Measurements from ENCODE around the gene IFT122.

The IFT122 gene

DNA sequence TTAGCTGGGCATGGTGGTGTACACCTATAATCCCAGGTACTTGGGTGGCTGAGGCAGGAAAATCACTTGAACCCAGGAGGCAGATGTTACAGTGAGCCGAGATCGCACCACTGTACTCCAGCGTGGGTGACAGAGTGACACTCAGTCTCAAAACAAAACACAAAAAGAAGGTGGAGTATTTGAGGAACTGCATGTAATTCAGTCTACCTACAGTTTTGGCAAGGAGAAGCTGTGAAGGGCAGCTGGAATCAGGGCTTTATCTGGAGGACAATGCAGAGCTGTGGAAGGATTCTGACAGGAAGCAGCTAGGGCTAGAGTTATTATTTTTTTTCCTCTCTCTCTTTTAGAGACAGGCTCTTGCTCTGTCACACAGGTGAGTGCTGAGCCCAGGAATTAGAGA, 109.8 kb downstream of the IFT122 start:
- H3K4me3 ChIP-seq (replicated peaks; ENCODE audit: insufficient read depth, low read length) = no peak overlapping the region
- H3K27ac ChIP-seq (replicated peaks) = peak overlapping the region; percentile 84
- TF ChIP-seq SPI1 (IDR thresholded peaks at IDR 0.05; ENCODE audit: borderline replicate concordance, low read depth) (peak; percentile 89; the same call in 1 of the 2 replicates), REST (IDR thresholded peaks at IDR 0.05; ENCODE audit: insufficient replicate concordance, low read depth) (no peak)
- H3K27me3 ChIP-seq (ENCODE audit: insufficient read depth, poor library complexity, severe bottlenecking) = no peaks in the 10 kb centered on the region
- DNase-seq (ENCODE audit: low read depth in 1 of 2, low spot score in 1 of 2) = peak in 1 of 2 experiments; percentile 29

DNA sequence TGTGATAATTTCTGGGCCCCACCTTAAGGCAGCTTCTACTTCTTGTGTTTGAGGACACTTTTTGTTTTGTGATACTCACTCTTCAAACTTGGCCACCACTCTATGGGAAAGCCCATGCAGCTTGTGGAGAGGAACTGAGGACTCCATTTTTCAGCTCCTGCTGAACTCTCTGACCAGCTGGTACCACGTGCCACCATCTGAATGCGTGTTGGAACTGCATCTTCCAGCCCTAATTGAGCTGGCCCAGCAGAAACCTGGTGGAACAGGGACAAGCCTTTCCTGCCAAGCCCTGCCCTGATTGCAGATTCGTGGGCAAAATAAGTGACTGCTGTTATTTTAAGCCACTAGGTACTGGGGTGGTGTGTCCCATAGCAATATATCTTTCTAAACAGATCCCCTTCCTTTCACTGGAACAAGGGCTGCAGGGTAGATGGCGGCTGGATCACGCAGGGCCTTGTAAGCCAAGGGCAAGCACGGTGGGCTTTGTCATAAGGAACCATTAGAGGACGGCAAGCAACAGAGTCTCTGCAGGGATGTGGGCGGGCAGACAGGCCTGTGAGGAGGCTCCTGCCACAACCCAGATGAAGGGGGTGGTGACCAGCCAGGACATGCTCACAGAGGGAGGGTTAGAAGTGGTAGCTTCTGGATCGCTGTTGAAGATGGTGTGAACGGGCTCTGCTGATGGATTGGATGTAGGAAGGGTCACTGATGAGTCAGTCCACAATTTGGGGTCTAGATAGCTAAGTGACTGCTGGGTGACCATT, 112.4 kb downstream of the IFT122 start:
- H3K27ac ChIP-seq (replicated peaks) = no peak overlapping the region; the same call in 1 of the 2 replicates
- DNase-seq (ENCODE audit: low read depth in 1 of 2, low spot score in 1 of 2) = no peak
- no peaks in the 10 kb centered on the region for H3K27me3 ChIP-seq (ENCODE audit: insufficient read depth, poor library complexity, severe bottlenecking)
- TF ChIP-seq CTCF (IDR thresholded peaks at IDR 0.05; ENCODE audit: insufficient read depth, low read length) (no peak), SPI1 (IDR thresholded peaks at IDR 0.05; ENCODE audit: borderline replicate concordance, low read depth) (no peak), GABPA (IDR thresholded peaks at IDR 0.05; ENCODE audit: low read depth) (no peak), REST (IDR thresholded peaks at IDR 0.05; ENCODE audit: insufficient replicate concordance, low read depth) (no peak), POLR2AphosphoS5 (IDR thresholded peaks at IDR 0.05; ENCODE audit: low read depth) (no peak)
- H3K4me3 ChIP-seq (replicated peaks; ENCODE audit: insufficient read depth, low read length) = no peak overlapping the region

GRCh38 chr3:129553171-129553570, 113.1 kb downstream of the IFT122 start:
- Histone ChIP-seq H3K4me3 (replicated peaks; ENCODE audit: insufficient read depth, low read length) (no peak overlapping the region), H3K27me3 (ENCODE audit: insufficient read depth, poor library complexity, severe bottlenecking) (no peaks in the 10 kb centered on the region), H3K27ac (replicated peaks) (peak overlapping the region; percentile 82)
- no peak for DNase-seq (ENCODE audit: low read depth in 1 of 2, low spot score in 1 of 2)
- TF ChIP-seq REST (IDR thresholded peaks at IDR 0.05; ENCODE audit: insufficient replicate concordance, low read depth) (no peak), SPI1 (IDR thresholded peaks at IDR 0.05; ENCODE audit: borderline replicate concordance, low read depth) (no peak), POLR2AphosphoS5 (IDR thresholded peaks at IDR 0.05; ENCODE audit: low read depth) (no peak), CTCF (IDR thresholded peaks at IDR 0.05; ENCODE audit: insufficient read depth, low read length) (no peak), GABPA (IDR thresholded peaks at IDR 0.05; ENCODE audit: low read depth) (no peak)
